ENCODE data around the gene GPRIN1. TPM values are rescaled to one million over a fixed set of nuclear protein-coding genes. Genes with fewer than 3 reads are reported as not detected.

The GPRIN1 gene
- total and polyA plus RNA-seq, 9 donors, result 0.08 to 0.50 (median 0.20) TPM

DNA sequence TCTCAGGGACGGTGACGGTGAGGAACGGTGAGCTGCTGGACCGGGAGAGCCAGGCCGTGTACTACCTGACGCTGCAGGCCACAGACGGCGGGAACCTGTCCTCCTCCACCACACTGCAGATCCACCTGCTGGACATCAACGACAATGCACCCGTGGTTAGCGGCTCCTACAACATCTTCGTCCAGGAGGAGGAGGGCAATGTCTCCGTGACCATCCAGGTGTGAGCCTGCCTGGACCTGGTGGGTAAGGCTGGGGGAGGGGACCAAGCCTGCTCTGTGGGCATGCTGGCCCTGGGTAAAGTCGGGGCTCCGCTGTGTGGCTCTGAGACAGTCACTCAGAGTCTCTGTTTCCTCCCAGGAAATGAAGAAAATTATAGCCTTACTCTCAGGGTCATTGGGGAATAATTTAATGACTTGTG is 31.6 kb downstream of the GPRIN1 start:
- Histone ChIP-seq H3K4me1 (ENCODE audit: insufficient read depth) (no peaks in the 10 kb centered on the region), H3K9me3 (no peaks in the 10 kb centered on the region), H3K27ac (no peak overlapping the region), H3K27me3 (no peaks in the 10 kb centered on the region), H3K4me3 (no peak overlapping the region), H3K36me3 (no peaks in the 10 kb centered on the region)
- WGBS, 3 donors, result 23 to 27% (median 23%) methylated on average over 15 of the region's 15 CpGs
- peak in 3 of 5 donors; percentile 26 to 33 (median 27) for DNase-seq
- intact Hi-C loops (cut with DNase I), result no loop called here
- TF ChIP-seq, protein P1, sequence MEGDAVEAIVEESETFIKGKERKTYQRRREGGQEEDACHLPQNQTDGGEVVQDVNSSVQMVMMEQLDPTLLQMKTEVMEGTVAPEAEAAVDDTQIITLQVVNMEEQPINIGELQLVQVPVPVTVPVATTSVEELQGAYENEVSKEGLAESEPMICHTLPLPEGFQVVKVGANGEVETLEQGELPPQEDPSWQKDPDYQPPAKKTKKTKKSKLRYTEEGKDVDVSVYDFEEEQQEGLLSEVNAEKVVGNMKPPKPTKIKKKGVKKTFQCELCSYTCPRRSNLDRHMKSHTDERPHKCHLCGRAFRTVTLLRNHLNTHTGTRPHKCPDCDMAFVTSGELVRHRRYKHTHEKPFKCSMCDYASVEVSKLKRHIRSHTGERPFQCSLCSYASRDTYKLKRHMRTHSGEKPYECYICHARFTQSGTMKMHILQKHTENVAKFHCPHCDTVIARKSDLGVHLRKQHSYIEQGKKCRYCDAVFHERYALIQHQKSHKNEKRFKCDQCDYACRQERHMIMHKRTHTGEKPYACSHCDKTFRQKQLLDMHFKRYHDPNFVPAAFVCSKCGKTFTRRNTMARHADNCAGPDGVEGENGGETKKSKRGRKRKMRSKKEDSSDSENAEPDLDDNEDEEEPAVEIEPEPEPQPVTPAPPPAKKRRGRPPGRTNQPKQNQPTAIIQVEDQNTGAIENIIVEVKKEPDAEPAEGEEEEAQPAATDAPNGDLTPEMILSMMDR (IDR thresholded peaks at IDR 0.05), result peak in 1 of 3 donors; percentile 15
- TF ChIP-seq EP300 (IDR thresholded peaks at IDR 0.05), result no peak
- TF ChIP-seq POLR2A (IDR thresholded peaks at IDR 0.05), result no peak

DNA sequence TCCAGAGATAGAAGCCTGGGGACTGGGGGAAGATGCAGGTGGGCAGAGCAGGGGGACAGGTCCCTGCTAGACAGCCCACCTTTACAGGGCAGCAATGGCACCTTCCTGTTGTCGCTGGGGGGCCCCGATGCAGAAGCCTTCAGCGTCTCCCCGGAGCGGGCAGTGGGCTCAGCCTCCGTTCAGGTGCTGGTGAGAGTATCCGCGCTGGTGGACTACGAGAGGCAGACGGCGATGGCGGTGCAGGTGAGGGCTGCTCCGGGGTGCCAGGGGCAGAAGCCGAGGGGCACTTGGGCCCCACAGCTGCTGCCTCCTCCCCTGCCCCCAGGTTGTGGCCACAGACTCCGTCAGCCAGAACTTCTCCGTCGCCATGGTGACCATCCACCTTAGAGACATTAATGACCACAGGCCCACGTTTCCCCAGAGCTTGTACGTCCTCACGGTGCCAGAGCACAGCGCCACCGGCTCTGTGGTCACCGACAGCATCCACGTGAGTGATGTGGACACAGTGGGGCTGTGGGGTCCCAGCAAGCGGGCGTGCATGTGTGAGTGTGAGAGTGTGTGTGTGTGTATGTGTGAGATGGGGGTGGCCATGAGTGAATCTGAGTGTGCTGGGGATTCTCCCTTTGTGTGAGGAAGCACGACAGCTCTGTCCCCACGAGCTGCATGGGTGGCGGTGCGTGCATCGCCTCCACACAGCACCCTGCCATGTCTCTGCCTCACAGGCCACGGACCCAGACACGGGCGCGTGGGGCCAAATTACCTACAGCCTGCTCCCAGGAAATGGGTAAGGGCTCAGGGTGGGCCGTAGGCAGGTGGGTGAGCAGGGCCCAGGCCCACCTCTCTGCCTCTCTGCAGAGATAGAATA is 32.4 kb downstream of the GPRIN1 start:
- no peak for DNase-seq
- no peaks in the 10 kb centered on the region for H3K9me3 ChIP-seq
- no peaks in the 10 kb centered on the region for H3K27me3 ChIP-seq
- intact Hi-C loops (cut with DNase I), result no loop called here
- no peak overlapping the region for H3K27ac ChIP-seq
- no peaks in the 10 kb centered on the region for H3K4me1 ChIP-seq (ENCODE audit: insufficient read depth)
- no peak overlapping the region for H3K4me3 ChIP-seq
- H3K36me3 ChIP-seq, result no peaks in the 10 kb centered on the region
- TF ChIP-seq POLR2A (IDR thresholded peaks at IDR 0.05) (no peak), EP300 (IDR thresholded peaks at IDR 0.05) (no peak)
- TF ChIP-seq, protein P1 (IDR thresholded peaks at IDR 0.05), result no peak
- 79 to 82% (median 80%) methylated on average over 36 of the region's 36 CpGs for WGBS, 3 donors

DNA sequence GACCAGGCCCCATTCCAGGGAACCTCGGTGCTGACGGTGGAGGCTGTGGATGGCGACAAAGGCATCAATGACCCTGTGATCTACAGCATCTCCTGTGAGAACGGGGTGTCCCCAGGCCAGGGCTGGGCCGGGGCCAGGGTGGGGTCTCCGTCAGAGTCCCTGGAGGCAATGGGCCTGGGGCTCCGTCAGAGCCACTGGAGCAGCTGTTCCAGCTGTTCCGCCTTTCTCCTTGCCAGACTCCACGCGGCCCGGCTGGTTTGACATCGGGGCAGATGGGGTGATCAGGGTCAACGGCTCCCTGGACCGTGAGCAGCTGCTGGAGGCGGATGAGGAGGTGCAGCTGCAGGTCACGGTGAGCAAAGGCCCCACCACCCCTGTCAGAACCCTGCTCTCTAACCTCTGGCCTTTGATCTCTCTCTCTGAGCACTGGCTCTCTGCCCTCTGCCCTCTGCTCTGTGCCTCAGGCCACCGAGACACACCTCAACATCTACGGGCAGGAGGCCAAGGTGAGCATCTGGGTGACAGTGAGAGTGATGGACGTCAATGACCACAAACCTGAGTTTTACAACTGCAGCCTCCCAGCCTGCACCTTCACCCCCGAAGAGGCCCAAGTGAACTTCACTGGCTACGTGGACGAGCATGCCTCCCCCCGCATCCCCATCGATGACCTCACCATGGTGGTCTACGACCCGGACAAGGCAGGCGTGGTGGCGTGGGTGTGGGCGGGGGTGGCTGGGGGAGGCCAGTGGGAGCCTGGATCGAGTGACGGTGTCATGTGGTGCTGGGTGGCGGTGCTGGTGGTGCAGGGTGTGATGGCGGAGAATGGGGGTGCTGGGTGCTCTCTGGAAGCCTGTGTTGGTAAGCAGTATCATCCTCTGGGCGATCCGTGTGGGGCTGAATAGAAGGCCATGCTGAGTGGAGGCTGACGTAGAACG is 34.2 kb downstream of the GPRIN1 start:
- H3K27ac ChIP-seq, result no peak overlapping the region
- no peak overlapping the region for H3K4me3 ChIP-seq
- 70 to 79% (median 72%) methylated on average over 35 to 37 of the region's 37 CpGs for WGBS, 3 donors
- no peaks in the 10 kb centered on the region for H3K9me3 ChIP-seq
- DNase-seq, result no peak
- intact Hi-C loops (cut with DNase I), result no loop called here
- no peaks in the 10 kb centered on the region for H3K27me3 ChIP-seq
- no peaks in the 10 kb centered on the region for H3K36me3 ChIP-seq
- no peaks in the 10 kb centered on the region for H3K4me1 ChIP-seq (ENCODE audit: insufficient read depth)
- no peak for TF ChIP-seq POLR2A (IDR thresholded peaks at IDR 0.05)
- TF ChIP-seq EP300 (IDR thresholded peaks at IDR 0.05), result no peak
- TF ChIP-seq, protein P1 (IDR thresholded peaks at IDR 0.05), result no peak

DNA sequence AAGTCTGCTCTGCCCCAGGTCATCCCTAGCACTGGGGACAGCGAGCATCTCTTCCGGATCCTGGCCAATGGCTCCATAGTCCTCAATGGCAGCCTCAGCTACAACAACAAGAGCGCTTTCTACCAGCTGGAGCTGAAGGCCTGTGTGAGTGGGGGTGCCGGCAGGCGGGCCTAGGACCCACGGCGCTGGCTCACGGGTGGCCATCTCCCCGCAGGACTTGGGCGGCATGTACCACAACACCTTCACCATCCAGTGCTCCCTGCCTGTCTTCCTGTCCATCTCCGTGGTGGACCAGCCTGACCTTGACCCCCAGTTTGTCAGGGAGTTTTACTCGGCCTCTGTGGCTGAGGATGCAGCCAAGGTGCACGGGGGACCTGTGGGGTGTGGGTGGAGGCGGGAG is 34.9 kb downstream of the GPRIN1 start:
- no peak overlapping the region for H3K27ac ChIP-seq
- H3K4me3 ChIP-seq, result no peak overlapping the region
- H3K9me3 ChIP-seq, result no peaks in the 10 kb centered on the region
- TF ChIP-seq EP300 (IDR thresholded peaks at IDR 0.05) (no peak), POLR2A (IDR thresholded peaks at IDR 0.05) (no peak)
- TF ChIP-seq, protein P1 (IDR thresholded peaks at IDR 0.05), result no peak
- H3K27me3 ChIP-seq, result no peaks in the 10 kb centered on the region
- no peak for DNase-seq
- intact Hi-C loops (cut with DNase I), result no loop called here
- H3K4me1 ChIP-seq (ENCODE audit: insufficient read depth), result no peaks in the 10 kb centered on the region
- H3K36me3 ChIP-seq, result no peaks in the 10 kb centered on the region
- WGBS, 3 donors, result 71 to 74% (median 74%) methylated on average over 14 of the region's 14 CpGs
